Right cardiac atrium (tissue), 5 donors: ENCODE results near the gene PPM1L. TPM values are rescaled to one million over a fixed set of nuclear protein-coding genes. Genes with fewer than 3 reads are reported as not detected.

Experiments used
- ATAC-seq, 2 donors: fragments of 200-7000 bp; cut with Tn5 transposase; one replicate each; pipeline versions ENCODE4 v1.8.0 to v1.9.1; 2020; ENCODE audit warnings: moderate library complexity in 2 of 2, mild to moderate bottlenecking in 1 of 2
- DNase-seq, 3 donors: peaks; one replicate each; pipeline ENCODE4 v3.0.0-alpha.2; 2020
- H3K27ac ChIP-seq: one replicate; pipeline ENCODE4 v1.5.1; 2013; ENCODE audit warnings: mild to moderate bottlenecking, low read length, control low read depth, moderate library complexity
- H3K27me3 ChIP-seq: one replicate; pipeline ENCODE4 v1.6.1; 2013; ENCODE audit not compliant: control insufficient read depth, insufficient read depth
- H3K4me1 ChIP-seq: one replicate; pipeline ENCODE4 v1.6.1; 2013; ENCODE audit warnings: low read length; ENCODE audit not compliant: control insufficient read depth, insufficient read depth
- H3K4me3 ChIP-seq: one replicate; pipeline ENCODE4 v1.5.1; 2013; ENCODE audit warnings: low read length, control low read depth
- H3K9me3 ChIP-seq: one replicate; pipeline ENCODE4 v1.6.1; 2013; ENCODE audit warnings: low read length; ENCODE audit not compliant: control insufficient read depth
- WGBS: extraction: QIAGEN DNeasy Blood & Tissue Kit; methylation state at CpG from one replicate; pipeline ENCODE4 v1.1.7; 2013; 5-methylcytosine and 5-hydroxymethylcytosine counted together
- intact Hi-C, 4 donors: fragments of 100-400 bp; cut with DNase I; formaldehyde crosslinking; loops; one replicate each; pipeline versions ENCODE4 v1.11.0 to v1.14.0; 2022 to 2023
- polyA plus RNA-seq: library from polyadenylated mRNA; stranded (reverse); fragments of 200-250 nt; gene quantifications from one replicate; pipeline ENCODE4 v1.2.3, GENCODE V29; 2013
- total RNA-seq, 4 donors: library from RNA; stranded (reverse); fragmentation: NEBNext Ultra II Directional; extraction: Animal tissue kit (Norgen Biotek cat#: 25700); gene quantifications; one replicate each; pipeline ENCODE4 v1.2.1, GENCODE V29; 2021
- donor health status: healthy with polysubstance abuse.
- donor health status: DM: no; HTN: yes; CAD: no.
- donor health status: DM: no; HTN: no; CAD: no.
- donor health status: DM: no; HTN: yes; CAD: no; lungs with severe emphysema.
- donor health status: DM: yes; HTN: yes; CAD: no.

PPM1L gene
- total and polyA plus RNA-seq, 5 donors: 6.1 to 31.7 (median 24.0) TPM

GRCh38 chr3:160893207-160893606 is 137.2 kb downstream of the PPM1L start:
- Histone ChIP-seq H3K4me1 (no peaks in the 10 kb centered on the region), H3K27ac (no peak overlapping the region), H3K9me3 (no peaks in the 10 kb centered on the region), H3K4me3 (no peak overlapping the region), H3K27me3 (no peaks in the 10 kb centered on the region)
- ATAC-seq (no peak), DNase-seq (no peak)
- intact Hi-C loops: no loop called here

GRCh38 chr3:160904691-160905090 is 148.7 kb downstream of the PPM1L start:
- no peak for DNase-seq
- no peak for ATAC-seq
- Histone ChIP-seq H3K27me3 (no peaks in the 10 kb centered on the region), H3K9me3 (no peaks in the 10 kb centered on the region), H3K27ac (no peak overlapping the region), H3K4me3 (no peak overlapping the region), H3K4me1 (no peaks in the 10 kb centered on the region)
- WGBS: 65% methylated on average over 2 of the region's 2 CpGs
- intact Hi-C loops: no loop called here

GRCh38 chr3:160906646-160907045 is 150.6 kb downstream of the PPM1L start:
- H3K27ac ChIP-seq: no peak overlapping the region
- ATAC-seq: no peak
- no peak for DNase-seq
- no peak overlapping the region for H3K4me3 ChIP-seq
- intact Hi-C loops: no loop called here
- no peaks in the 10 kb centered on the region for H3K27me3 ChIP-seq
- no peaks in the 10 kb centered on the region for H3K4me1 ChIP-seq
- H3K9me3 ChIP-seq: no peaks in the 10 kb centered on the region

GRCh38 chr3:160909917-160910316 is 153.9 kb downstream of the PPM1L start:
- Histone ChIP-seq H3K4me1 (no peaks in the 10 kb centered on the region), H3K9me3 (no peaks in the 10 kb centered on the region), H3K27me3 (no peaks in the 10 kb centered on the region), H3K27ac (no peak overlapping the region), H3K4me3 (no peak overlapping the region)
- DNase-seq (no peak), ATAC-seq (no peak)
- WGBS: 60% methylated on average over 2 of the region's 3 CpGs
- intact Hi-C loops: no loop called here

GRCh38 chr3:160911411-160911810 is 155.4 kb downstream of the PPM1L start:
- H3K4me3 ChIP-seq: no peak overlapping the region
- no peak for DNase-seq
- no peaks in the 10 kb centered on the region for H3K27me3 ChIP-seq
- no peaks in the 10 kb centered on the region for H3K9me3 ChIP-seq
- no peak for ATAC-seq
- no peaks in the 10 kb centered on the region for H3K4me1 ChIP-seq
- intact Hi-C loops: no loop called here
- H3K27ac ChIP-seq: no peak overlapping the region

GRCh38 chr3:160916472-160916871 is 160.4 kb downstream of the PPM1L start:
- ATAC-seq (no peak), DNase-seq (no peak)
- Histone ChIP-seq H3K4me3 (no peak overlapping the region), H3K27ac (no peak overlapping the region), H3K9me3 (no peaks in the 10 kb centered on the region), H3K27me3 (no peaks in the 10 kb centered on the region), H3K4me1 (no peaks in the 10 kb centered on the region)
- WGBS: 73% methylated on average over 3 of the region's 3 CpGs
- intact Hi-C loops: no loop called here

GRCh38 chr3:160919942-160920341 is 163.9 kb downstream of the PPM1L start:
- H3K4me3 ChIP-seq: no peak overlapping the region
- no peaks in the 10 kb centered on the region for H3K9me3 ChIP-seq
- ATAC-seq (peak in 1 of 2 donors; percentile 31), DNase-seq (peak in 1 of 3 donors; percentile 43)
- no peak overlapping the region for H3K27ac ChIP-seq
- 68% methylated on average over 2 of the region's 2 CpGs for WGBS
- intact Hi-C loops: loop anchor here in 1 of 4 donors (10.0 kb wide), 1 partner anchor 165 kb away; the partner anchor contains the start of gene PPM1L
- no peaks in the 10 kb centered on the region for H3K27me3 ChIP-seq
- no peaks in the 10 kb centered on the region for H3K4me1 ChIP-seq

GRCh38 chr3:160921020-160921635 is 165.1 kb downstream of the PPM1L start:
- no peak overlapping the region for H3K27ac ChIP-seq
- H3K9me3 ChIP-seq: no peaks in the 10 kb centered on the region
- DNase-seq: peak in 2 of 3 donors; percentile 17 to 50
- no peak overlapping the region for H3K4me3 ChIP-seq
- no peaks in the 10 kb centered on the region for H3K4me1 ChIP-seq
- intact Hi-C loops: loop anchor here in 1 of 4 donors (10.0 kb wide), 1 partner anchor 166 kb away; the partner anchor contains the start of gene PPM1L
- no peaks in the 10 kb centered on the region for H3K27me3 ChIP-seq
- 25% methylated on average over 4 of the region's 4 CpGs for WGBS
- ATAC-seq: peak; percentile 76 to 80

- Histone ChIP-seq H3K27me3 (no peaks in the 10 kb centered on the region), H3K4me3 (no peak overlapping the region), H3K4me1 (peaks cover 5% of the 10 kb centered on the region), H3K9me3 (no peaks in the 10 kb centered on the region), H3K27ac (no peak overlapping the region)
- intact Hi-C loops: loop anchor here in 1 of 4 donors (10.0 kb wide), 1 partner anchor 170 kb away; the partner anchor contains the start of gene PPM1L
- DNase-seq: no peak
- no peak for ATAC-seq
- 66% methylated on average over 1 of the region's 1 CpG for WGBS
Observed at GRCh38 chr3:160924776-160925175, 168.7 kb downstream of the PPM1L start.

GRCh38 chr3:160927620-160928019 is 171.6 kb downstream of the PPM1L start:
- DNase-seq (no peak), ATAC-seq (no peak)
- Histone ChIP-seq H3K27ac (no peak overlapping the region), H3K27me3 (no peaks in the 10 kb centered on the region), H3K4me3 (no peak overlapping the region), H3K4me1 (peaks cover 5% of the 10 kb centered on the region), H3K9me3 (no peaks in the 10 kb centered on the region)
- 91% methylated on average over 10 of the region's 10 CpGs for WGBS
- intact Hi-C loops: loop anchor here in 1 of 4 donors (10.0 kb wide), 1 partner anchor 173 kb away; the partner anchor contains the start of gene PPM1L

- H3K27me3 ChIP-seq: no peaks in the 10 kb centered on the region
- H3K4me3 ChIP-seq: no peak overlapping the region
- H3K27ac ChIP-seq: no peak overlapping the region
- DNase-seq: no peak
- intact Hi-C loops: loop anchor here in 1 of 4 donors (10.0 kb wide), 1 partner anchor 173 kb away; the partner anchor contains the start of gene PPM1L
- WGBS: 90% methylated on average over 5 of the region's 5 CpGs
- no peak for ATAC-seq
- no peaks in the 10 kb centered on the region for H3K9me3 ChIP-seq
- peaks cover 5% of the 10 kb centered on the region for H3K4me1 ChIP-seq
Observed at GRCh38 chr3:160928183-160928726, 172.2 kb downstream of the PPM1L start.
